Colonic mucosa (tissue), 4 donors: ENCODE results near the gene SPINT2. TPM values are rescaled to one million over a fixed set of nuclear protein-coding genes. Genes with fewer than 3 reads are reported as not detected.

ENCODE experiments used
- DNase-seq: peaks from one replicate; pipeline ENCODE4 v3.0.0-alpha.2; 2020
- H3K27ac ChIP-seq: fragments of 200-600 bp; one replicate; pipeline ENCODE4 v1.8.0; 2021
- H3K27me3 ChIP-seq: fragments of 200-600 bp; one replicate; pipeline ENCODE4 v1.8.0; 2021
- H3K36me3 ChIP-seq: fragments of 200-600 bp; one replicate; pipeline ENCODE4 v1.8.0; 2021
- H3K4me1 ChIP-seq: fragments of 200-600 bp; one replicate; pipeline ENCODE4 v1.8.0; 2021; ENCODE audit warnings: mild to moderate bottlenecking
- H3K4me3 ChIP-seq: fragments of 200-600 bp; one replicate; pipeline ENCODE4 v1.8.0; 2021
- H3K9ac ChIP-seq, 2 donors: one replicate each; pipeline ENCODE4 v1.7.0; 2013; ENCODE audit warnings: control low read depth in 2 of 2, low read depth in 2 of 2, low read length in 2 of 2
- H3K9me3 ChIP-seq: fragments of 200-600 bp; one replicate; pipeline ENCODE4 v1.8.0; 2021
- CTCF ChIP-seq: fragments of 200-600 bp; IDR thresholded peaks from one replicate; pipeline ENCODE4 v1.8.0; 2022; ENCODE audit warnings: antibody characterized with exemption, mild to moderate bottlenecking
- intact Hi-C: fragments of 100-400 bp; cut with DNase I; formaldehyde crosslinking; loops from one replicate; pipeline ENCODE4 v1.14.1; 2022
- total RNA-seq, 2 donors: library from RNA; stranded (reverse); fragmentation: NEBNext Ultra II Directional in 1 of 2; extraction: Animal tissue kit (Norgen Biotek cat#: 25700) in 1 of 2; gene quantifications; one replicate each; pipeline ENCODE4 v1.2.1, GENCODE V29; 2021
- donor health status: healthy.
- donor health status: DM: no; HTN: no; CAD: no.
- donor health status: DM: no; HTN: no; CAD: no.

SPINT2 gene
- total RNA-seq, 2 donors from 2014 or later, result 790 to 935 TPM

DNA sequence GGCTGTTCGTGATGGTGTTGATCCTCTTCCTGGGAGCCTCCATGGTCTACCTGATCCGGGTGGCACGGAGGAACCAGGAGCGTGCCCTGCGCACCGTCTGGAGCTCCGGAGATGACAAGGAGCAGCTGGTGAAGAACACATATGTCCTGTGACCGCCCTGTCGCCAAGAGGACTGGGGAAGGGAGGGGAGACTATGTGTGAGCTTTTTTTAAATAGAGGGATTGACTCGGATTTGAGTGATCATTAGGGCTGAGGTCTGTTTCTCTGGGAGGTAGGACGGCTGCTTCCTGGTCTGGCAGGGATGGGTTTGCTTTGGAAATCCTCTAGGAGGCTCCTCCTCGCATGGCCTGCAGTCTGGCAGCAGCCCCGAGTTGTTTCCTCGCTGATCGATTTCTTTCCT lies 27.5 kb downstream of the SPINT2 start:
- Histone ChIP-seq H3K27me3 (no peaks in the 10 kb centered on the region), H3K27ac (no peak overlapping the region), H3K9me3 (no peaks in the 10 kb centered on the region), H3K4me3 (no peak overlapping the region), H3K36me3 (no peaks in the 10 kb centered on the region), H3K9ac (no peak overlapping the region), H3K4me1 (no peaks in the 10 kb centered on the region)
- intact Hi-C loops, result no loop called here
- no peak for DNase-seq
- no peak for TF ChIP-seq CTCF

DNA sequence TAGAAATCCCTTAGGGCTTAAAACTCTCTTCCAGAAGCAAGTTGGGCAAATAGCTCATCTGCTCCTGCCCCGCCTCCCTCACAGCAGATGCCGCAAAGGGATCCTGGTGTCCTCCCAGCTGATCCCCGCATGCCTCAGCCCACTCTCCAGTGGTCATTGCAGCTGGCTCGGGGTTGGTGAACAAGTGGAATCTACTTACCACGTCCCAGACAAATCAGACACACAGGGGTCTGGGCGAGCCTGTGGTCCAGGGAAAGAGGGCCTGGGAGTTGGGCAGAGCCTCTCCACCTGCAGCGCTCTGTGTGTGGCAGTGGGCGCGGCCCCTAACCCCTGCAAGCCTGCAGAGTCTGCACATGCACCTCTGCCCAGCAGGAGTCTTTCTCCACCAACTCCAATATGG lies 28.9 kb downstream of the SPINT2 start:
- no peak for DNase-seq
- no peak for TF ChIP-seq CTCF
- Histone ChIP-seq H3K4me3 (no peak overlapping the region), H3K9ac (no peak overlapping the region), H3K4me1 (no peaks in the 10 kb centered on the region), H3K36me3 (no peaks in the 10 kb centered on the region), H3K9me3 (no peaks in the 10 kb centered on the region), H3K27me3 (no peaks in the 10 kb centered on the region), H3K27ac (no peak overlapping the region)
- intact Hi-C loops, result no loop called here

- no peak for DNase-seq
- H3K27me3 ChIP-seq, result no peaks in the 10 kb centered on the region
- TF ChIP-seq CTCF, result no peak
- no peak overlapping the region for H3K4me3 ChIP-seq
- H3K9me3 ChIP-seq, result no peaks in the 10 kb centered on the region
- no peaks in the 10 kb centered on the region for H3K36me3 ChIP-seq
- intact Hi-C loops, result no loop called here
- H3K9ac ChIP-seq, result no peak overlapping the region
- H3K4me1 ChIP-seq, result no peaks in the 10 kb centered on the region
- no peak overlapping the region for H3K27ac ChIP-seq
Observed at GRCh38 chr19:38294090-38294489, 29.7 kb downstream of the SPINT2 start.

DNA sequence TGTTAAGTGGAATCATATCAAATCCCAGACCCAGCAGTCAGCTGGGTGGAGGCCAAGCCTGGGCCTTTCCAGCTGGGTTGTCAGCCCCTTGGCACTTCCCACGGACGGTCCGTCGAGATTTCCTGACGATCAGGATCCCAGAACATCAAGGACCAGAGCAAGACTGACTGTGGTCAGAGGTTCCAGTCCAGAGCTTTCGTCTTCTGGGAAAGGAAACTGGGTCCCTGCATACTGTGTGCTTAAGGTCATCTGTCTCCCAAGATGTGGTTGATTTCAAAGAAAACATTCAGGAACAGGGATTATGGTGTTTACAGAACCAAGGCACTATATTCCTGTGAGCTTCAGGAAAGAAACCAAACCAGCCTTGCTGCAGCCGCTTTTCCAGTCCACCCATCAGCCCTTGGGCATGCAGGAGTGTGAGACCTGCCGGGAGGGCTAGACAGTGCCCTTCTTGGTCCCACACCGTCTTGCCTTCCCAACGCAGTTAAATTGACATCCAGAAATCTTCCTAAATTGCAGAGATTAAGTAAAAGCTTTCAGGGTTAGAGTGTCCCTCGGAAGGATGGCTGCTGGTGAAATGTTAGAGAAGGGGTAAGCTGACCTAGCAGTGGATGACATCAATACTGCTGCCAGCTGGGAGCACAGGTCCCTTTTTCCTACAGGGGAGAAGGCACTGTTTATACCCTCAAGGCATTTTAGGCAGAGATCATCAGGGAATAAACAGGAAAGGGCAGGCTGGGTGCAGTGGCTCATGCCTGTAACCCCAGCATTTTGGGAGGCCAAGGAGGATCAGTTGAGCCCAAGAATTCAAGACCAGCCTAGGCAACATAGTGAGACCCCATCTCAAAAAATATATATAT lies 34.7 kb downstream of the SPINT2 start:
- H3K36me3 ChIP-seq, result no peaks in the 10 kb centered on the region
- no peaks in the 10 kb centered on the region for H3K4me1 ChIP-seq
- no peaks in the 10 kb centered on the region for H3K9me3 ChIP-seq
- intact Hi-C loops, result no loop called here
- no peak for TF ChIP-seq CTCF
- no peak for DNase-seq
- H3K4me3 ChIP-seq, result no peak overlapping the region
- no peaks in the 10 kb centered on the region for H3K27me3 ChIP-seq
- no peak overlapping the region for H3K9ac ChIP-seq
- H3K27ac ChIP-seq, result peak overlapping the region; percentile 67

DNA sequence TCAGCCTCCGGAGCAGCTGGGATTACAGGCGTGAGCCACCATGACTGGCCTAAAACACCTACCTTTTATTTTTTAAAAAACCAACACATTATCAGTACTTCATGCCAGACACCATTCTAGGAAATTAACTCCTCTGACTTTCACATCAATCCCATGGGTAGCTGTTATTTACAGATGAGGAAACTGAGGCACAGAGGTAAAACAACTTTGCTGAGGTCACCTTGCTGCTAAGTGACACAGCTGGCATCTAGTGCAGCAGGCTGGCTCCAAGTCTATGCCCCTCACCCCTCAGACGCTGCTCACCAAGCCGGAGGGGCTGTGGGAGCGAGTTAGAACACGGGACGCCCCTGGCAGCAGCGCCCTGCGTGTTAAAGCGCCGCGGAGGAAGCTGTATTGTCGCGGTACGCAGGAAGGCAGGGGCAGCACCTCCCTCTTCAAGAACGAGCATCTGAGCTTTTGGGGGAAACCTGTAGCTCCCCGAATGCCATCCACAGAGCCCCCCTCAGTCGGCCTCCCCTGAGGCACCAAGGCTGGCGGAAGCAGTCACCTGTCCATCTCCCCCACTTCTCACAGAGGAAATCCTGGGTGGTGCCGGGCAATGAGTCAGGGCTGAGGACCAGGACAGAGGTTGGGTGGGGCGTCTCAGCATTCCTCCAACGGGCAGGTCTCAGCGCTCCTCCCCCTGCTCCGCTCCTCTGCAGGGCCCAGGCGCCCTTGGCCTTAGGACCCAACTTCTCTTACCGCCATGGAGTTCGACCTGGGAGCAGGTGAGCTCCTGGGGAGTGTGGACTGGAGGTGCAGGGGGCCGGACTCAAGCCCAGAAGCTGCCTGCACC lies 39.4 kb downstream of the SPINT2 start, which contains the start of gene C19orf33:
TSS of gene C19orf33 (plus strand) at position 735 of the 835 bp plus-strand sequence. CDS start at position 746, 11 bp downstream.
- peak; percentile 92 for DNase-seq
- no peaks in the 10 kb centered on the region for H3K27me3 ChIP-seq
- intact Hi-C loops, result no loop called here
- H3K9ac ChIP-seq, result peak within 1 kb of the TSS; percentile 84 to 98
- no peaks in the 10 kb centered on the region for H3K9me3 ChIP-seq
- H3K36me3 ChIP-seq, result no peaks in the 10 kb centered on the region
- H3K4me1 ChIP-seq, result no peaks in the 10 kb centered on the region
- TF ChIP-seq CTCF, result no peak
- H3K27ac ChIP-seq, result peak within 1 kb of the TSS; percentile 84
- H3K4me3 ChIP-seq, result peak within 1 kb of the TSS; percentile 42
